HG02973 (cell line): ENCODE results near the gene STT3A.

Experiments
- ATAC-seq: cut with Tn5 transposase; IDR thresholded peaks from one replicate; pipeline ENCODE4 v1.9.1; 2021; ENCODE audit warnings: moderate library complexity; ENCODE audit not compliant: unreplicated experiment

STT3A gene

DNA sequence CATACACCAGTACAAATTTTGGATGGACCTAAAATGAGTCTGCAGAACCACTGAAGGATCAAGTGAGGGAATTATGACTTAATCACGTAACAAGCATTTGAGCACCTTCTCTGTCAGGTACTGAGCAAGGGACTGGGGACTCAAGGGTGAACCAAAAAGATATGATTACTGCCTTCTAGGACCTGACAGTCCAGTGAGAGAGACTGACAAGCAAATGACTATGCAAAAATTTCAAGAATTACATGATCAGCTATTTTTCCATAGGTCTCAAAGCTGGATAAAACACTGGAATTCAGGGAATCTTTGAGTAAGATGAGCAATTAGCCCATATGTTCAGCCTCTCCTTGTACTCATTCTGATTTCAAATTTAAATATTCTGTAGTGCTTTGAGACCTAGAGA, 5.2 kb upstream of the STT3A start:
- ATAC-seq: no peak

DNA sequence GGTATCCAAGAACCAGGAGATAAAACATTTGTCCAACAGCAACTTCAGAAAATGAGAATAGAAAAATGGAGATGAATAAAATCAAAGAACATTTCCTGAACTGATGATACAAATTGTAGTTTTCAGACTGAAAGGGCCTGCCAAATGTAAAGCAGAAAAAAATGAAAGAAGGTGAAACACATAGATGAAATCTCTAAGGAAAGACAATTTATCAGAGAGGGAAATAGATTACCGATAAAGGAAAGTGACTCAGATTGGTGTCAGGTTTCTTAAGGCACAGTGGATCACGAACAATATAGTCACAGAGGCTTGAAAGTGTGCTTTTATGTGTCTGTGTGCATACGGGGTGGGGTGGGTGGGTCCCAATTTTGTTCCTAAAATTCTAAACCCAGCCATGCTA, 4.1 kb upstream of the STT3A start:
- ATAC-seq: no peak

DNA sequence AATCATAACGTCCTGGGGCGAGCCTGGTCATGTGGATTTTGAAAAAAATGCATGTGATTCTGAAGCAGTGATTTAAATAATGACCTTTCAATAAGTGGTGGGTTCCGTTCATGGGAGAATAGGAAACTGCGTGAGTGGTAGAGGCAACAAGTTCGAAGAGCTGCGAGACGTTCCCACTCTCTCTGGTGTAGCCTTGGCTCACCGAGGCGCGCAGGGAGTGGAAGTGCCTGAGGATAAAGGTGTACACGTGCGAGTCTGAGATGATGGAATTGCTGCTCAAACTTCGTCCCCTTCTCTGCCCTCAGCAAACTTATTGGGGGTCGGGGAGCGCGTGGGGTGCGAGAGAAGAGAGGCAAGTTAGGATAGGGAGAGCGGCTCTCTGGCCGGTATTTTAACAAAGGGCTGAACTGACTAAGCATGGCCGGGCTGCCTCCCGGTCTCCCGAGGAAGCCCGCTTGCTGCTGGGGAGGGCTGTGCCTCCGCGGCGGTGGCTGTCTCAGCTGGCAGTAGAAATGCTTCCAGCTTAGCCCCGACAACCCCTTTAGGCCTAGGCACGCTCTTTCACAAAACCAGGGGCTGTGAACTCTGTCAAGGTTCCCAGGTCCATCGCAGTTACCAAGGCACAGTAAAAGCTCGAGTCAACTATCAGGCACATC, 875 bp upstream of the STT3A start:
- peak; percentile 17 for ATAC-seq

DNA sequence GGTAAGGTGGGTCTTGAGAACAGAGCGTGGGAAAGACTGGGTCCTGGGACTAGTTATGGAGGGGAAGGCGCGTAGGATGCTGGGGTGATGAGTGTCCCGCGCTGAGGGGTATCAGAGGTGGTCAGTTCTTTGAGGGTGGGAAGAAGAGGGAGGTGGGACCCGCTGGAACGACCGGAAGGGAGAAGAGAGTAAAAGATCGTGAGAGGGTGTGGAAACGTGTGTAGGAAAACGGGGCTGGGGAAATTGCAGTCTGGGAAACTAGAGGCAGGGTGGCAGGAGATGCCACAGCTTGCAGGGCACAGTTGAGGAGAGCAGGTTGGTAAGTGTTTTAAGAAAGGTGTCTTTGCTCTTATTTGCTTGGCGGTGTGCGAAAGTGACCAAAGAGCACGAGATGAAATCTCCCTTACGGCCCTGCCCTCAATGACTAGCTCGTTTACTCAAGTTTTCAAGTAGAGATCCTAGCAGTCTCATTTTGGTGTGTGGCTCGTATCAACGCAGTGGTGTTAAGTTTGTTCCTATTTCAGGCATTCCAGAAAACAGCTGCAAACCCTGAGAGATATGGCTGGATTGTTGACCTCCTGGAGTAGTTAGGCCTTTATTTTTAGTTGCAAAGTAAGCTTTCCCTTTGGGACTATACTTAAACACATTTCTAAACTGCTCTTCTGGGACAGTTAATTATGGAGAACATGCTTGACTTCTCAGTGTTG, 615 bp downstream of the STT3A start:
- no peak for ATAC-seq

DNA sequence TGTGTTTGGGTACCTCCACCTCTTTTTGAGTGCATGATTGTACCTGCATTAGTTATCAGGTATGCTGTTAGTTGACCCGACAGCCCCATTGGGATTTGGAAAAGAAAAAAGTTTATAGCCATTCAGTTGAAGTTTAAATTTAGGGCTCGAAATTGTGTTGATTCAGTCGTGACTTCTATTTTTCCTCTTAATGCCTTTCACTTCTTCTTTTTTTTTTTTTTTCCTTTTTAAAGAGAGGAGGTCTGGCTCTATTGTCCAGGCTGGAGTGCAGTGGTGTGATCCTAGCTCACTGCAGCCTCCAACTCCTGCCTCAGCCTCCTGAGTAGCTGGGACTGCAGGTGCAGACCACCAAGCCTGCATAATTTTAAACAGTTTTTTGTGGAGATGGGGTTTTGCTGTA, 2.3 kb downstream of the STT3A start:
- no peak for ATAC-seq

DNA sequence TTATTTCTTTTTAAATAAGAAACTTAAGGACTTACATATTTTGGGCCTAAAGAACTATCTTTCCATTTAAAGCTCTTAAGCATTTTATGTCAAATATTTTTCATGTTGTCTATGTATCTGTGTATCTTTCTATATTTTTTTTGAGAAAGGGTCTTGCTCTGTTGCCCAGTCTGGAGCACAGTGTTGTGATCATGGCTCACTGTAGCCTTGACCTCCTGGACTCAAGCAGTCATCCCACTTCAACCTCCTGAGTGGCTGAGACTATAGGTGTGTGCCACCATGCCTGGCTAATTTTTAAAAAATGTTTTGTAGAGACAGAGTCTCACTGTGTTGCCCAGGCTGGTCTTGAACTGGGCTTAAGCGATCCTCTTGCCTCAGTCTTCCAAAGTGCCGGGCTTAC, 8.0 kb downstream of the STT3A start:
- ATAC-seq: no peak

DNA sequence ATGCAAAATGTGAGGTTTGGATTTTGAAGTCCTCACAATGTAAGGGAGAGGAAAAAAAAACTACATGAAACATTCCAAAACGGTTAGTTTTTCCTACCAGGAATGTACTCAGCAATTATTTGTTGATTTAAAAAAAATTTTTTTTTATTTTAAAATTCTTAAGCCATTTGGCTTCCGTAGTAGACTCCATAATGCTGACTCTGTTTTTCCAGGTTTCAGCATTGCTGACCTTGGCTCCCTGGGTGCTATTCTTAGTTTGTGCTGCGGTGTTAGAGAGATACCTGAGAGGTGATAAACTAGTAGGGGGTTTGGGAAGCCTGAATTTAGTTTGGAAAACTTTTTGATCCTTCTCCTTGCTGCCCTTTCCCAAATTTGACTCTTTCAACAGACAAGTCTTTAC, 10.6 kb downstream of the STT3A start:
- no peak for ATAC-seq

DNA sequence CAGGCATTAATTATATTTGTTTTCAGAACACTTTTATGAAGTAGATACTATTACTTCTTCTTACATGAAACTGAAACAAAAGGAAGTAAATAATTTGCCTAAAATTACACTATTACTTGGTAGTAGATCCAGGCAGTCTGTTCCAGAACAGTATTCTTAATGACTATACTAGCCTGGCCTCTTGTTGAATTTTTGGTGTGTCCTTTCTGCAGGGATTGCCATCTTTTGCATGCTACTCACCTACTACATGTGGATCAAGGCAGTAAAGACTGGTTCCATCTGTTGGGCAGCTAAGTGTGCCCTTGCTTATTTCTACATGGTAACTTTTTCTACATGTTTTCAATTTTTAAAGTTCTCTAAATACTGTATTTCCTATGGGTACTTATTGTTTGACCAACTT, 12.8 kb downstream of the STT3A start:
- no peak for ATAC-seq

DNA sequence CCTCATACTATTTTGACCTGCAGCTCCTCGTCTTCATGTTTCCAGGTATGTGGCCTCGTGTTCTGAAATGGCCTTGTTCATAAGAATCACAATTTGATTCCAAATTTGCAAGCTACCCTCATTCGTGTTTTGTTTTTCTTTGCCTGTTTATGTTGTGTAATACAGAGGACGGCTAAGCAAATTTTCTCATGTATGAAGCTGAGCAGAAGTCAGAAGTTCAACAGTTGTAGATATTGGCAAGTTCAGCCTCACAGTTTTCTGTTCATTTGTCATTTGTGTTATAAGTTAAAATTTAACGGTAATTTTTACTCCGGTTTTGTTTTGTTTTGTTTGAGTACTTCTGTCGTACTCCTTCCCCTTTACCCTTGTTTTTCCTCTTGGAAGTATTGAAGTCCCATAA, 16.9 kb downstream of the STT3A start:
- no peak for ATAC-seq

DNA sequence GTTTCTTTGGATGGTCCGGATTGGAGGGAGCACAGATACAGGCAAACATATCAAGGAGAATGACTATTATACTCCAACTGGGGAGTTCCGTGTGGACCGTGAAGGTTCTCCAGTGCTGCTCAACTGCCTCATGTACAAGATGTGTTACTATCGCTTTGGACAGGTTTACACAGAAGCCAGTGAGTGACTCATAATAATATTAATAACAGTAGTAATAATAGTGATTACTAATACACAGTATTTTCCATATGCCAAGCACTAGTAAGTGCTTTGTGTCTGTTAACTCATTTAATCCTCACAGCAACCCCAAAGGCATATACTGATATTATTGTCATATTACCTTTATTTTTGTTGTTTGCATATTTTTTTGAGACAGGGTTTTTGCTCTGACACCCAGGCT, 25.7 kb downstream of the STT3A start:
- ATAC-seq: no peak

DNA sequence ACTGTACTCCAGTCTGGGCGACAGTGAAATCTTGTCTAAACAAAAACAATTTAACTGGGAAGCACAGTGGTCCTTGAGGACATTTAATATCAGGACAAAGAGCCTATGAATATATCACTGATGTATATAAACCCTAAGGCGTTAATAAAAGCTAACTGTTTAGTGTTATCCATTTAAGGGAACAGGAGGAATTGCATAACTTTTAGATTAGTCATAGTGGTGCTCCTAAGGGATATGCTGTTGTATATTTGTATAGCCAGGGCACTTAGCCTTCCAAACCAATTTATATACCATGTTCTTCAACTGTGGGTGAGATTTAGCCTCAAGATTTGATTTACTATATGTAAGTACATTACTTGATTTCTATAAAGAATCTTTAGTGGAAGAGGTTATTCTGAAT, 29.3 kb downstream of the STT3A start:
- ATAC-seq: no peak

DNA sequence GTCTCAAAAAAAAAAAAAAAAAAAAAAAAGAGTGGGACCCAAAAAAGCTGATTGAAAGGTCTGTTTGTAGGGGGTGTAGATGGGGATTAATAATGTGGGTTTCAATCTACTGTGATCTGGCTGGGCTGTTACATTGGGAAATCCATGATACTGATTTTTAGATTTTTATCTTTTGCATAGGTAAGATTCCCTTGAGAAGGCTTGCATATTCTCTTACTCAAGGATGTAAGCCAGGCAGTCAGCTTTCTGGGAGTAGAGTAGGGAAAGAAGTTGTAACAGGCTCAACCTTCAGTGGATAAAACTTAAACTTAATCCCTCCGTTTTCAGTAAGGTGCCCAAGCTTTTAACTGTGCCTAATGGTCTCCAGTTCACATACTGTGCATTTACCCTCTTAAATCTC, 30.4 kb downstream of the STT3A start:
- ATAC-seq: no peak

DNA sequence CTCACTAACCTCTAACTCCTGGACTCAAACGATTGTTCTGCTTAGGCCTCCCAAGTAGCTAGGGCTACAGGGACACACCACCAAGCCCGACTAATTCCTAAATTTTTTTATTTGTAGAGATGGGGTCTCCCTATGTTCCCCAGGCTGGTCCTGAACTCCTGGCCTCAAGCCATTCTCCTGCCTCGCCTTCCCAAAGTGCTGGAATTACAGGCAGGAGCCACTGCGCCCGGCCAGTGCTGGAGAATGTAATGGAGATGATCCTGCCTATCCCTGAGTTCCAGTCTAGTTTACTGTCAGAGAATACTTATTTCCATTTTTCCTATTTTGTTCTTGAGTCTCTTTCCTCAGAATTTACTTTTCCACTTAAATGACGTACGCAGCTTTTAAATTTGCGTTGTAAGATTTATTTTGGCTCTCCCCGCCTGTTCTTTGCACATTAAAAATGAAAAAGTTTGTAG, 32.1 kb downstream of the STT3A start, which contains the start of gene CHEK1:
Gene CHEK1 (plus strand): TSS at position 408 of the 458 bp plus-strand sequence. CDS start 1,606 bp downstream, outside the sequence.
- no peak for ATAC-seq

DNA sequence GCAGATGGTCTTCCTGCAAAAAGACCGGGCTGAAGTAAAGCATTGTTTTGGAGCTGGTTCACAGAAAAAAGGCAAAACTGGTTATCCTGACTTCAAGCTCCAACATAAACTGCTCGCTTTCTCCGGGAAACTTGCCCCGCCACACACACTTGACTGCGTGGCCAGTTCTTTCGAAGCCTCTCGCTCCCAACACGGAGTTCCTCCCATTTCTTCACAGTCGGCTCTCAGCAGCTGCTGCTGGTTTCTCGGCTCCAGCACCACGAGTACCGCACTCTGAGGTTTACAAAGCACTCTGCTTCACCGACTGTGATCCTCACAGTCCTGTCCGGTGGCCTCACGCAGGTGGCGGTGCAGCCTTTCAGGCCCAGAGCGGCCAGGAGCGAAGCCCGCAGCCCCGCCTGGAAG, 32.6 kb downstream of the STT3A start:
- ATAC-seq: peak; percentile 16

DNA sequence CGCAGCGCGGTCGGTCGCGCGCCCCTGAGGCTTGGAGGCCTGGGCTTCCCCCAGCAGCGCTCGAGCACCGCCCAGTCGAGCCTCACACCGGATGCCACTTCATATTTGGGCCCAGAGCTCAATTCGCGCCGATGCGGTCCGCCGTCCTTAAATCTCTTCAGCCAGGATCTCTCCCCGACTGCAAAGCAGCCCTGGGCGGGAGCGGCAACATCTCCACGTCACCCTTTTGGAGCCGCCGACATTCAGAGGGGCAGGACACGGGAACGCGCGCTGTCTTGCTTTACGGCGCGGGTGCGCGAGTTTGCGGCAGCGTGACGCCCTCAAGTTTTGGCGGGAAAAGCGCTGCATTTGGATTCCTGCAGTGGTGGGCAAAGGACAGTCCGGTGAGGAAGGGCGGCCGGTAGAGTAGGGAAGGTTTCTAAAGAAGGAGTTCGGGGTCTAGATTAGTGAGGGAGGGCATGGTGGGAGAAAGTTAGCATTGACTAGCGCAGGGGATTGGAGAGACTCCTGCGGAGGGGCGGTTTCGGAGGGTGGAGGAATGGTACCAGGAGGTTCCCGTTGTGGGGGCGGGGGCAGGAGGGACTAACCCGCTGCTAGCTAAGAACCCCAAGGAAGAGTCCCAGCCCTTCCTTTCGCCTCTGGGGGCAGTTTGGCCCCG, 33.1 kb downstream of the STT3A start:
- ATAC-seq: peak; percentile 75

DNA sequence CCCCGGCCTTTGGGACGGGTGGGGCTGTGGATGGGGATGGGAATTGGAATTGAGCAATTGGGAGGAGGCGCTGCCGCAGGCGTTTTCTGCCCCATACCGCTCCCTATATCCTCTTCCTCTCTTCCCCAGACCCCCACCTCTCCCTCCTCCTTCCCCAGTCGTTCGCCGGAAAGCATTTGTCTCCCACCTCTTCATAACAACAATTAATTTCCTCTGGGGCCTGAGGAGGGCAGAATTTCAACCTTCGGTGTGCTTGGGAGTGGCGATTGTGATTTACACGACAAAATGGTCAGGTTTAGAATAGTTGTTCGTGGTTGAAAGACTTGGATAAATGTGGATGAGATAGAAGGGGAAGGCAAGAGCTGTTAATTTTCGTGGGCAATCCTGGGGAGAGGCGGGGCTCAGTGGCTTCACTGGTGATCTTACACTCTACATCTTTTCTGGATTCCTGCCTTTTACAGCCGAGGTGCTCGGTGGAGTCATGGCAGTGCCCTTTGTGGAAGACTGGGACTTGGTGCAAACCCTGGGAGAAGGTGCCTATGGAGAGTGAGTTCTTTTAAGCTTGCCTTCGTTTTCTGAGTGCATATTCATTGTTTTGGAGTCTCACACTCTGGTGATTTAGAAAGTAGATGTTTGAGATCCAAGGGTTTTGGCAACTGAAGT, 33.8 kb downstream of the STT3A start:
- ATAC-seq: peak; percentile 51

DNA sequence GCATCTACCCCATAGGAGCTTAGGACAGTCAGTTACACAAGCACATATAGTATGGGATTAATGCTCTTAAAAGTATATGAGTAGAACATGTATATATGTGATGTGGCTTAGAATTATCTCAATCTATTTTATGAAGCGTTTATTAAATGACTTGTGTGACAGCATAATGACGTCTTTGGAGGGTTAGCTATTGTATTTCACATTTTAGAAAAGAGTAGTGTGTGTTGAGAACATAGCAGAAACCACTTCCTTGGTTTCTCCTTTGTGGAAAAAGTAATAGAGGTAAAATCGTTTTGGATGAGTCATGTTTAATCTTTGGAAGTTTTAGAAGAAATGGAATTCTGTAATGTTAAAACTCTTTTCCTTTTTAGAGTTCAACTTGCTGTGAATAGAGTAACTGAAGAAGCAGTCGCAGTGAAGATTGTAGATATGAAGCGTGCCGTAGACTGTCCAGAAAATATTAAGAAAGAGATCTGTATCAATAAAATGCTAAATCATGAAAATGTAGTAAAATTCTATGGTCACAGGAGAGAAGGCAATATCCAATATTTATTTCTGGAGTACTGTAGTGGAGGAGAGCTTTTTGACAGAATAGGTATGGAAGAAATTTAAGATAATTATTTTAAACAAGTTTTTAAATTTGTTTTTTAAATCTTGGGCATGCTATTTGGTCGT, 34.7 kb downstream of the STT3A start:
- ATAC-seq: no peak

DNA sequence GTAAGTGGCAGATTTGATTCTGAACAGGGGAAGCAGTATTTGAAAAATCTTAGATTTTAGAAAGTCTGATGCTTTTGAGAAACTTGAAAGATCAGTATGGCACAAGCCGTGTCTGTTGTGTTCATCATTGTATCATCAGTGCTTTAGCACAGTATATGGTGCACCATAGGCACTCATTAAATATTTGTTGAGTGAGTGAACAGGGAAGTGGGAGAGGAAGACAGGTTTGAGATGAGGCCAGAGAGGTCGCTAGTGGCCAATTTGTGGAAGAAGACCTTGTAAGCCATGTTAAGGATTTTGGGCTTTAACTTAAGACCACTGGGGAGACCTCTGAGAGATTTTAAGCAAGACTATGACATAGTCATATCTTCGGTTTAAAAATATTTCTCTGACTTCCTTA, 45.2 kb downstream of the STT3A start:
- ATAC-seq: no peak

DNA sequence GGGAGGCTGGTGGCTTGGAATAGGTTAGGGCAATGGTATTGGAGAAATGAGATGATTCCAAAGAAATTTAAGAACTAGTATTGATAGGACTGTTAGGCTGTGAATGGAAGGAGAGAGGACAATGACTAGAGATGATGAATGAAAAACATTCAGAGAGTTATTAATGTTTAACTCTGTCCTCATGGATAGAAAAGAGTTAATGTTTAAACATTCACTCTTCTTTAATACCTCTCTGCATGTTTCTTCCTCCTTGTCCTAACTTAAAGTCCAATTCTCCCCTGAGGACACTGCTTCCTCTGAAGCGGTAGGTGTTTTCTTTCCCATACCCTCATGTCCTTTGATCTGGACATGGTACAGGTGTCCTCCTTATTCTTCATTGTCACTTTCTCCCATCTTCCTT, 45.7 kb downstream of the STT3A start:
- ATAC-seq: no peak

DNA sequence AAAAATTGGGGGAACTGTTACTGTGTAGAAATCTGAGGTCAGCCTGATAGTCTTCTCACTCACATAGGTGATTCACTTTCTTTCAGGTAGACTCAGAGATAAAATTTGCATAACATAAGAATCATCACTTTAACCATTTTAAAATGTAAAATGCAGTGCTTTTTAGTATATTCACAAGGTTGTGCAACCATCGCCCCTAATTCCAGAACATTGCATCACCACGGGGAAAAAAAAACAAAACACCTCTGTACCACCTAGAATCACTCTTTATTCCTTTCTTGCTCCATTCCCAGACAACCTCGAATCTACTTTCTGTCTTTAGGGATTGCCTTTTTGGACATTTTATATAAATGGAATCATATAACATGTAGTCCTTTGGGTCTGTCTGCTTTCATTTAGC, 53.2 kb downstream of the STT3A start:
- ATAC-seq: no peak
